GM12878 (cell line): ENCODE results near the gene ZDHHC18. TPM values are rescaled to one million over a fixed set of nuclear protein-coding genes. Genes with fewer than 3 reads are reported as not detected.

ENCODE experiments used
- ATAC-seq: fragments of 200-7000 bp; cut with Tn5 transposase; 3 replicates; pipeline ENCODE4 v1.9.1; 2020; ENCODE audit warnings: mild to moderate bottlenecking, moderate library complexity
- BruUV-seq: library from RNA; stranded (reverse); fragments of 400-500 nt; replicated peaks from 2 replicates; lab custom pipeline; 2021; lab: Mats Ljungman, UMichigan
- CTCF ChIA-PET: fragments of 300-600 bp; sonication (Branson Sonifier 250); formaldehyde crosslinking; extraction: SDS; loops from one replicate; lab custom pipeline; 2021; ENCODE audit warnings: inconsistent platforms; lab: Yijun Ruan, JAX
- POLR2A ChIA-PET: fragments of 350-600 bp; formaldehyde crosslinking; extraction: SDS; loops from one replicate; lab custom pipeline; 2021; ENCODE audit warnings: inconsistent platforms; lab: Charles Lee
- RAD21 ChIA-PET: fragments of 300-600 bp; sonication (Branson Sonifier 250); formaldehyde crosslinking; loops from one replicate; lab custom pipeline; 2023; ENCODE audit warnings: antibody characterized with exemption; ENCODE audit not compliant: unreplicated experiment; lab: Charles Lee
- SMC1A ChIA-PET: fragments of 300-600 bp; sonication (Branson Sonifier 250); formaldehyde crosslinking; loops from one replicate; lab custom pipeline; 2023; ENCODE audit not compliant: unreplicated experiment, uncharacterized antibody; lab: Charles Lee
- DNase-seq: peaks from one replicate; pipeline ENCODE4 v3.0.0-alpha.2; 2011; ENCODE audit warnings: low read depth, low spot score
- FAIRE-seq: peaks from 3 replicates; lab custom pipeline; 2011; peaks lifted over from hg19 to GRCh38; lab: Jason Lieb, UNC
- H2AFZ ChIP-seq: 2 replicates; pipeline ENCODE4 v1.6.0; 2011; ENCODE audit warnings: low read depth, low read length, control low read depth; ENCODE audit not compliant: control insufficient read depth
- H3K27ac ChIP-seq: 2 replicates; pipeline ENCODE4 v1.5.1; 2011; ENCODE audit warnings: control low read depth; ENCODE audit not compliant: control insufficient read depth, insufficient read depth
- H3K27me3 ChIP-seq, 2 experiments: replicated peaks in 1 of 2; 2 replicates each; pipeline versions ENCODE4 v1.6.0 to v1.6.1; 2011; ENCODE audit warnings: low read length in 1 of 2; ENCODE audit not compliant: control insufficient read depth in 2 of 2, insufficient read depth in 2 of 2
- H3K36me3 ChIP-seq, 2 experiments: 2 replicates each; pipeline ENCODE4 v1.5.1; 2011; ENCODE audit warnings: low read length in 1 of 2; ENCODE audit not compliant: control insufficient read depth in 2 of 2, insufficient read depth in 2 of 2
- H3K4me1 ChIP-seq: 2 replicates; pipeline ENCODE4 v1.6.1; 2011; ENCODE audit warnings: mild to moderate bottlenecking, low read length, moderate library complexity, mixed read lengths; ENCODE audit not compliant: control insufficient read depth, insufficient read depth
- H3K4me2 ChIP-seq: 2 replicates; pipeline ENCODE4 v1.6.0; 2011; ENCODE audit warnings: control low read depth; ENCODE audit not compliant: control insufficient read depth, insufficient read depth
- H3K4me3 ChIP-seq: fragments of 200-600 bp; sonication (generic); 2 replicates; pipeline ENCODE4 v1.5.1; 2016
- H3K79me2 ChIP-seq: 2 replicates; pipeline ENCODE4 v1.6.0; 2011; ENCODE audit warnings: low read length; ENCODE audit not compliant: control insufficient read depth, insufficient read depth
- H3K9ac ChIP-seq: 2 replicates; pipeline ENCODE4 v1.8.0; 2011; ENCODE audit warnings: low read length, control low read depth, mixed read lengths; ENCODE audit not compliant: control insufficient read depth, insufficient read depth
- H3K9me3 ChIP-seq: replicated peaks from 3 replicates; pipeline ENCODE4 v1.5.1; 2011; ENCODE audit warnings: mild to moderate bottlenecking, low read length; ENCODE audit not compliant: control insufficient read depth, insufficient read depth
- H4K20me1 ChIP-seq: 2 replicates; pipeline ENCODE4 v1.6.0; 2011; ENCODE audit not compliant: control insufficient read depth, insufficient read depth
- BRCA1 ChIP-seq: IDR thresholded peaks from 2 replicates; pipeline ENCODE4 v1.6.1; 2011; ENCODE audit warnings: low read depth, low read length, improper control_type of control experiment
- CREM ChIP-seq: IDR thresholded peaks from 2 replicates; pipeline ENCODE4 v1.6.1; 2014; ENCODE audit warnings: antibody characterized with exemption, low read depth
- CUX1 ChIP-seq: IDR thresholded peaks from 2 replicates; pipeline ENCODE4 v1.6.1; 2012; ENCODE audit warnings: improper control_type of control experiment, low read depth, low read length; ENCODE audit not compliant: insufficient replicate concordance
- E2F4 ChIP-seq: IDR thresholded peaks from 2 replicates; pipeline ENCODE4 v1.6.1; 2012; ENCODE audit warnings: low read depth, low read length, improper control_type of control experiment
- GABPA ChIP-seq: IDR thresholded peaks from 2 replicates; pipeline ENCODE4 v1.6.1; 2014; ENCODE audit warnings: antibody characterized with exemption, low read depth, mild to moderate bottlenecking, inconsistent platforms
- HDGF ChIP-seq: fragments of 450-650 bp; IDR thresholded peaks from 2 replicates; pipeline ENCODE4 v1.6.1; 2016; ENCODE audit warnings: antibody characterized with exemption
- IRF4 ChIP-seq: IDR thresholded peaks from 2 replicates; pipeline ENCODE4 v1.6.1; 2011; ENCODE audit warnings: low read depth, low read length
- MEF2B ChIP-seq: fragments of 450-650 bp; IDR thresholded peaks from 2 replicates; pipeline ENCODE4 v1.6.1; 2018; ENCODE audit warnings: mild to moderate bottlenecking, moderate library complexity; ENCODE audit not compliant: partially characterized antibody, poor library complexity, severe bottlenecking
- NFIC ChIP-seq: IDR thresholded peaks from 2 replicates; pipeline ENCODE4 v1.6.1; 2012; ENCODE audit warnings: low read depth, mild to moderate bottlenecking, inconsistent platforms, low read length, moderate library complexity
- NFXL1 ChIP-seq: fragments of 450-650 bp; IDR thresholded peaks from 2 replicates; pipeline ENCODE4 v1.6.1; 2017; ENCODE audit warnings: antibody characterized with exemption, mild to moderate bottlenecking, borderline replicate concordance
- SMC3 ChIP-seq: IDR thresholded peaks from 2 replicates; pipeline ENCODE4 v1.6.1; 2011; ENCODE audit warnings: low read length, improper control_type of control experiment, borderline replicate concordance
- YY1 ChIP-seq: IDR thresholded peaks from 2 replicates; pipeline ENCODE4 v1.6.1; 2011; ENCODE audit warnings: low read depth, mild to moderate bottlenecking, low read length
- ZBED1 ChIP-seq: IDR thresholded peaks from 2 replicates; pipeline ENCODE4 v1.6.1; 2016; ENCODE audit warnings: borderline replicate concordance
- ZSCAN29 ChIP-seq: fragments of 450-650 bp; IDR thresholded peaks from 2 replicates; pipeline ENCODE4 v1.6.1; 2017; ENCODE audit warnings: mild to moderate bottlenecking, moderate library complexity
- WGBS: methylation state at CpG from one replicate; pipeline ENCODE4 v1.1.6; 2016; ENCODE audit warnings: low lambda C conversion rate; ENCODE audit not compliant: insufficient replicate concordance, insufficient coverage; ENCODE audit errors: missing lambda C conversion rate; 5-methylcytosine and 5-hydroxymethylcytosine counted together
- in situ Hi-C: fragments of 300-500 bp; cut with MboI; formaldehyde crosslinking; loops from 9 replicates; pipeline ENCODE4 v1.14.3; 2018; ENCODE audit warnings: mixed read lengths
- intact Hi-C: fragments of 100-400 bp; cut with micrococcal nuclease; formaldehyde crosslinking; loops from one replicate; pipeline ENCODE4 v1.14.2; 2022; ENCODE audit not compliant: unreplicated experiment
- polyA plus RNA-seq, 11 experiments: library from polyadenylated mRNA; depleted of rRNA in 4 of 11; unstranded in 6 of 11; stranded (reverse) in 5 of 11; fragments of >200 nt; fragmentation: Nextera tagmentation in 4 of 11; fragmentation: Illumina TruSeq in 1 of 11; extraction: Ambion mirVana in 4 of 11; extraction: Trizol in 1 of 11; gene quantifications; 1 replicate in 1 of 11; 2 replicates in 10 of 11; pipeline versions ENCODE4 v1.2.1 to v1.2.3, GENCODE V29; 2011 to 2016; ENCODE audit warnings: inconsistent platforms in 2 of 11, missing spikeins in 2 of 11, low read depth in 1 of 11
- total RNA-seq, 4 experiments: library from RNA; depleted of rRNA in 3 of 4; stranded (reverse); fragments of >200 nt in 3 of 4; fragmentation: Illumina TruSeq in 1 of 4; extraction: Trizol in 1 of 4; gene quantifications; 2 replicates each; pipeline versions ENCODE4 v1.2.1 to v1.2.3, GENCODE V29; 2013 to 2021
- TF ChIP-seq, protein P1 (sequence below), 3 experiments: IDR thresholded peaks in 2 of 3; conservative IDR thresholded peaks in 1 of 3; 2 replicates each; pipeline ENCODE4 v1.5.1; 2011; ENCODE audit warnings: low read depth in 3 of 3, low read length in 3 of 3, mild to moderate bottlenecking in 3 of 3, control low read depth in 2 of 3, moderate library complexity in 2 of 3, inconsistent platforms in 1 of 3, mixed read lengths in 1 of 3; ENCODE audit not compliant: control insufficient read depth in 2 of 3, insufficient read depth in 1 of 3; ENCODE audit errors: extremely low read depth in 1 of 3

Gene ZDHHC18
- total and polyA plus RNA-seq, 10 of the 15 experiments (the other 5 are each of a cell fraction or from before 2014, with no cell fraction given) = 0.40 to 81.2 (median 21.3) TPM

GRCh38 chr1:26862781-26863684 is 36.5 kb downstream of the ZDHHC18 start, which contains the start of gene SFN:
Gene SFN, plus strand, starts transcription at chr1:26863149. Its CDS starts 64 bp downstream, at chr1:26863213.
- ChIA-PET RAD21 (no interaction called here), SMC1A (interaction anchor here (2.3 kb wide), 1 partner anchor 25 kb away, joined by 7 read pairs; no protein-coding TSS in a partner anchor), POLR2A (no interaction called here), CTCF (interaction anchor here (0.8 to 1.6 kb wide), 10 partner anchors 11 to 261 kb away, joined by 3 to 5 read pairs (median 3); no protein-coding TSS in a partner anchor)
- Histone ChIP-seq H2AFZ (peak within 1 kb of the TSS; percentile 58), H3K27ac (peak within 1 kb of the TSS; percentile 99), H3K4me3 (peak within 1 kb of the TSS; percentile 93), H3K4me2 (peak within 1 kb of the TSS; percentile 99), H3K9me3 (no peaks in the 10 kb centered on the region), H3K4me1 (peaks cover 16% of the 10 kb centered on the region), H4K20me1 (no peaks in the 10 kb centered on the region), H3K27me3 (no peaks in the 10 kb centered on the region), H3K79me2 (no peaks in the 10 kb centered on the region; the same call in 1 of the 2 replicates), H3K9ac (peak within 1 kb of the TSS; percentile 99; the same call in 1 of the 2 replicates), H3K36me3 (no peaks in the 10 kb centered on the region)
- intact Hi-C loops (no loop called here), in situ Hi-C loops (no loop called here)
- FAIRE-seq = no peak
- 91% methylated on average over 36 of the region's 37 CpGs for WGBS
- ATAC-seq = peak; percentile 4; the same call in 1 of the 3 replicates
- BruUV-seq = no TSS peak
- no peak for DNase-seq
- TF ChIP-seq NFXL1 = no peak
- 0 out of 2 replicates have a peak, but pooled peaks have one; percentile 20 for TF ChIP-seq YY1
- no peak for TF ChIP-seq MEF2B
- no peak for TF ChIP-seq CREM
- no peak for TF ChIP-seq GABPA
- no peak for TF ChIP-seq HDGF
- TF ChIP-seq, protein P1, sequence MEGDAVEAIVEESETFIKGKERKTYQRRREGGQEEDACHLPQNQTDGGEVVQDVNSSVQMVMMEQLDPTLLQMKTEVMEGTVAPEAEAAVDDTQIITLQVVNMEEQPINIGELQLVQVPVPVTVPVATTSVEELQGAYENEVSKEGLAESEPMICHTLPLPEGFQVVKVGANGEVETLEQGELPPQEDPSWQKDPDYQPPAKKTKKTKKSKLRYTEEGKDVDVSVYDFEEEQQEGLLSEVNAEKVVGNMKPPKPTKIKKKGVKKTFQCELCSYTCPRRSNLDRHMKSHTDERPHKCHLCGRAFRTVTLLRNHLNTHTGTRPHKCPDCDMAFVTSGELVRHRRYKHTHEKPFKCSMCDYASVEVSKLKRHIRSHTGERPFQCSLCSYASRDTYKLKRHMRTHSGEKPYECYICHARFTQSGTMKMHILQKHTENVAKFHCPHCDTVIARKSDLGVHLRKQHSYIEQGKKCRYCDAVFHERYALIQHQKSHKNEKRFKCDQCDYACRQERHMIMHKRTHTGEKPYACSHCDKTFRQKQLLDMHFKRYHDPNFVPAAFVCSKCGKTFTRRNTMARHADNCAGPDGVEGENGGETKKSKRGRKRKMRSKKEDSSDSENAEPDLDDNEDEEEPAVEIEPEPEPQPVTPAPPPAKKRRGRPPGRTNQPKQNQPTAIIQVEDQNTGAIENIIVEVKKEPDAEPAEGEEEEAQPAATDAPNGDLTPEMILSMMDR (IDR thresholded peaks at IDR 0.05 in 2 of 3, conservative IDR thresholded peaks at IDR 0.05 in 1 of 3; ENCODE audit: control insufficient read depth in 2 of 3, extremely low read depth in 1 of 3, insufficient read depth in 1 of 3, low read depth in 3 of 3, low read length in 3 of 3) = peak; percentile 37 to 80 (median 60)
- no peak for TF ChIP-seq CUX1
- TF ChIP-seq BRCA1 = no peak
- no peak for TF ChIP-seq ZSCAN29
- TF ChIP-seq IRF4 = no peak
- TF ChIP-seq ZBED1 = no peak
- no peak for TF ChIP-seq NFIC
- TF ChIP-seq SMC3 = peak; percentile 29; the same call in 1 of the 2 replicates
- no peak for TF ChIP-seq E2F4
